ENCODE data around the gene TRABD.

The TRABD gene

GRCh38 chr22:50174382-50175190 is 11.1 kb upstream of the TRABD start:
- DNase-seq (ENCODE audit: low read depth), result no peak

GRCh38 chr22:50175191-50175461 is 10.6 kb upstream of the TRABD start:
- no peak for DNase-seq (ENCODE audit: low read depth)

- DNase-seq (ENCODE audit: low read depth), result no peak
Observed at GRCh38 chr22:50175921-50176849, 9.5 kb upstream of the TRABD start.

- DNase-seq (ENCODE audit: low read depth), result no peak
Observed at GRCh38 chr22:50176850-50177536, 8.7 kb upstream of the TRABD start.

GRCh38 chr22:50177537-50178470 is 7.9 kb upstream of the TRABD start:
- DNase-seq (ENCODE audit: low read depth), result no peak

- DNase-seq (ENCODE audit: low read depth), result no peak
Observed at GRCh38 chr22:50178471-50178864, 7.2 kb upstream of the TRABD start.

GRCh38 chr22:50178871-50179869 is 6.5 kb upstream of the TRABD start:
- DNase-seq (ENCODE audit: low read depth), result no peak

GRCh38 chr22:50179937-50180726 is 5.6 kb upstream of the TRABD start:
- no peak for DNase-seq (ENCODE audit: low read depth)

- DNase-seq (ENCODE audit: low read depth), result no peak
Observed at GRCh38 chr22:50180727-50181521, 4.8 kb upstream of the TRABD start.

- DNase-seq (ENCODE audit: low read depth), result no peak
Observed at GRCh38 chr22:50182176-50183081, 3.3 kb upstream of the TRABD start.

- DNase-seq (ENCODE audit: low read depth), result no peak
Observed at GRCh38 chr22:50183141-50183971, 2.4 kb upstream of the TRABD start.

GRCh38 chr22:50184004-50184901 is 1.5 kb upstream of the TRABD start:
- DNase-seq (ENCODE audit: low read depth), result peak; percentile 19

- no peak for DNase-seq (ENCODE audit: low read depth)
Observed at GRCh38 chr22:50184902-50185374, 775 bp upstream of the TRABD start.

GRCh38 chr22:50186181-50186714 is 535 bp downstream of the TRABD start:
- no peak for DNase-seq (ENCODE audit: low read depth)

Data from stromal cell of bone marrow (primary cell).